Gastroesophageal sphincter (tissue), 3 donors: Measurements from ENCODE around the gene TAGLN3.

ENCODE experiments used
- EP300 ChIP-seq: sonication (generic); formaldehyde crosslinking; IDR thresholded peaks from one replicate; pipeline ENCODE4 v1.6.1; 2017; ENCODE audit warnings: antibody characterized with exemption, mild to moderate bottlenecking
- POLR2A ChIP-seq, 2 donors: fragments of 450-650 bp; IDR thresholded peaks; one replicate each; pipeline ENCODE4 v1.6.1; 2017; ENCODE audit warnings: antibody characterized with exemption in 2 of 2, mild to moderate bottlenecking in 2 of 2, moderate library complexity in 1 of 2
- POLR2AphosphoS5 ChIP-seq: sonication (generic); formaldehyde crosslinking; IDR thresholded peaks from one replicate; pipeline ENCODE4 v1.6.1; 2017; ENCODE audit warnings: antibody characterized with exemption
- TF ChIP-seq, protein P1 (sequence below), 4 experiments: fragments of 200-600 bp in 2 of 4; fragments of 450-650 bp in 2 of 4; sonication (generic) in 1 of 4; IDR thresholded peaks; one replicate each; pipeline ENCODE4 v1.5.1; 2017 to 2019; ENCODE audit warnings: antibody characterized with exemption in 4 of 4, mild to moderate bottlenecking in 2 of 4, moderate library complexity in 2 of 4

DNA sequence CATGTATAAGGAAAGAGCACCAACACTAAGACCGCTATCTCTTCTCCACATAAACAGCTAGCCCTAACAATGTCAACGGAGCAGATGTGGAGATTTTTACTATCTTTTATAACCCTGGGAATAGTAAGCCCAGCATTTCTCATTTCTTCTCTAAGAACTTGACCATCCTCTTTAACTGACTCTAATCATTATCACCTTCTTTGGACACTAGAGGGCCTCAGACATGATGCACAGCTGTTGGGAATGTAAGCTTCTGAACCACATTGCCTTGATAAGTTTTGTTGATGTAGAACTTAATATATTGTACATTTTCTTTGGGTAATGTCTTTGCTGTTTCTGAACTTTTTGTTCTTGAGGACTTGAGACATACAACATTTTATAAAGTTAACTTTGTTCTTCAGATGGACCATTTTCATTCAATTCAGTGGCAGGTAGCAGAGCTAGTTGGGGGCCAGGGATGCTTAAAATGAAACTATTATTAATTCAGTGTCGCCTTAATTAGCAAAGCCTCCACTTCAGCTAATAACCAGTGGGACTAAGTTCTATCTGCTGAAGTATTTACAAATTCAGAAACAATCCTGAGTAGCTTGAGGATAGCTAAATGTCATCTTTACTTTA lies 9.6 kb upstream of the TAGLN3 start:
- TF ChIP-seq POLR2A (IDR thresholded peaks at IDR 0.05) (no peak), POLR2AphosphoS5 (no peak), EP300 (no peak)
- TF ChIP-seq, protein P1, sequence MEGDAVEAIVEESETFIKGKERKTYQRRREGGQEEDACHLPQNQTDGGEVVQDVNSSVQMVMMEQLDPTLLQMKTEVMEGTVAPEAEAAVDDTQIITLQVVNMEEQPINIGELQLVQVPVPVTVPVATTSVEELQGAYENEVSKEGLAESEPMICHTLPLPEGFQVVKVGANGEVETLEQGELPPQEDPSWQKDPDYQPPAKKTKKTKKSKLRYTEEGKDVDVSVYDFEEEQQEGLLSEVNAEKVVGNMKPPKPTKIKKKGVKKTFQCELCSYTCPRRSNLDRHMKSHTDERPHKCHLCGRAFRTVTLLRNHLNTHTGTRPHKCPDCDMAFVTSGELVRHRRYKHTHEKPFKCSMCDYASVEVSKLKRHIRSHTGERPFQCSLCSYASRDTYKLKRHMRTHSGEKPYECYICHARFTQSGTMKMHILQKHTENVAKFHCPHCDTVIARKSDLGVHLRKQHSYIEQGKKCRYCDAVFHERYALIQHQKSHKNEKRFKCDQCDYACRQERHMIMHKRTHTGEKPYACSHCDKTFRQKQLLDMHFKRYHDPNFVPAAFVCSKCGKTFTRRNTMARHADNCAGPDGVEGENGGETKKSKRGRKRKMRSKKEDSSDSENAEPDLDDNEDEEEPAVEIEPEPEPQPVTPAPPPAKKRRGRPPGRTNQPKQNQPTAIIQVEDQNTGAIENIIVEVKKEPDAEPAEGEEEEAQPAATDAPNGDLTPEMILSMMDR (IDR thresholded peaks at IDR 0.05), result peak; percentile 47 to 62 (median 56)
